Left ventricle myocardium inferior (tissue), 1 donor: Measurements from ENCODE around the gene HOXA1. TPM values are rescaled to one million over a fixed set of nuclear protein-coding genes. Genes with fewer than 3 reads are reported as not detected.

ENCODE experiments used
- DNase-seq: peaks from one replicate; pipeline ENCODE4 v3.0.0-alpha.2; 2020
- H3K27ac ChIP-seq: fragments of 200-600 bp; replicated peaks from 2 replicates; pipeline ENCODE4 v1.8.0; 2021
- H3K27me3 ChIP-seq: fragments of 200-600 bp; 2 replicates; pipeline ENCODE4 v1.8.0; 2021; ENCODE audit warnings: low read depth
- H3K36me3 ChIP-seq: fragments of 200-600 bp; 2 replicates; pipeline ENCODE4 v1.8.0; 2021
- H3K4me1 ChIP-seq: fragments of 200-600 bp; 2 replicates; pipeline ENCODE4 v1.8.0; 2021
- H3K4me3 ChIP-seq: fragments of 200-600 bp; 2 replicates; pipeline ENCODE4 v1.8.0; 2021; ENCODE audit warnings: mild to moderate bottlenecking, moderate library complexity
- H3K9me3 ChIP-seq: fragments of 200-600 bp; replicated peaks from 2 replicates; pipeline ENCODE4 v1.8.0; 2021
- CTCF ChIP-seq: fragments of 200-600 bp; IDR thresholded peaks from 2 replicates; pipeline ENCODE4 v1.8.0; 2021; ENCODE audit warnings: antibody characterized with exemption, mild to moderate bottlenecking, borderline replicate concordance
- intact Hi-C: fragments of 100-400 bp; cut with micrococcal nuclease; formaldehyde crosslinking; loops from one replicate; pipeline ENCODE4 v1.11.0; 2022
- total RNA-seq: library from RNA; stranded (reverse); fragmentation: NEBNext Ultra II Directional; extraction: Animal tissue kit (Norgen Biotek cat#: 25700); gene quantifications from one replicate; pipeline ENCODE4 v1.2.1, GENCODE V29; 2021
- donor health status: DM: no; HTN: yes; CAD: no; lungs with severe emphysema.

The HOXA1 gene
- total RNA-seq, 1 donor from 2014 or later = not detected

- intact Hi-C loops = no loop called here
- Histone ChIP-seq H3K27ac (no peak overlapping the region), H3K4me1 (peaks cover 32% of the 10 kb centered on the region), H3K36me3 (no peaks in the 10 kb centered on the region), H3K4me3 (no peak overlapping the region), H3K27me3 (peaks cover 98% of the 10 kb centered on the region), H3K9me3 (no peaks in the 10 kb centered on the region)
- DNase-seq = no peak
- no peak for TF ChIP-seq CTCF
These were observed 16.0 kb upstream of the HOXA1 start for GRCh38 chr7:27111751-27112277.

- no peak for TF ChIP-seq CTCF
- H3K9me3 ChIP-seq = no peaks in the 10 kb centered on the region
- H3K27me3 ChIP-seq = peaks cover 98% of the 10 kb centered on the region
- H3K36me3 ChIP-seq = no peaks in the 10 kb centered on the region
- peaks cover 32% of the 10 kb centered on the region for H3K4me1 ChIP-seq
- no peak overlapping the region for H3K4me3 ChIP-seq
- no peak for DNase-seq
- intact Hi-C loops = no loop called here
- peak overlapping the region; percentile 23 for H3K27ac ChIP-seq
These were observed 15.4 kb upstream of the HOXA1 start for GRCh38 chr7:27111042-27111750.

GRCh38 chr7:27110186-27111031 is 14.6 kb upstream of the HOXA1 start:
- DNase-seq = no peak
- TF ChIP-seq CTCF = no peak
- Histone ChIP-seq H3K27ac (peak overlapping the region; percentile 23), H3K36me3 (no peaks in the 10 kb centered on the region), H3K4me1 (peaks cover 28% of the 10 kb centered on the region), H3K9me3 (no peaks in the 10 kb centered on the region), H3K27me3 (peaks cover 98% of the 10 kb centered on the region), H3K4me3 (no peak overlapping the region)
- intact Hi-C loops = no loop called here

- intact Hi-C loops = no loop called here
- H3K4me3 ChIP-seq = no peak overlapping the region
- no peak overlapping the region for H3K27ac ChIP-seq
- DNase-seq = no peak
- peaks cover 99% of the 10 kb centered on the region for H3K27me3 ChIP-seq
- H3K9me3 ChIP-seq = no peaks in the 10 kb centered on the region
- no peaks in the 10 kb centered on the region for H3K36me3 ChIP-seq
- TF ChIP-seq CTCF = no peak
- H3K4me1 ChIP-seq = peaks cover 22% of the 10 kb centered on the region
These were observed 13.8 kb upstream of the HOXA1 start for GRCh38 chr7:27109466-27110185.
